AG04450 (cell line): Measurements from ENCODE around the gene PHEX. TPM values are rescaled to one million over a fixed set of nuclear protein-coding genes. Genes with fewer than 3 reads are reported as not detected.

Source experiments
- CTCF ChIA-PET: fragments of 300-600, 350-600 bp; formaldehyde crosslinking; extraction: SDS; loops from one replicate; lab custom pipeline; 2022; ENCODE audit warnings: antibody characterized with exemption, inconsistent platforms; lab: Charles Lee
- POLR2A ChIA-PET: fragments of 350-600 bp; formaldehyde crosslinking; extraction: SDS; loops from one replicate; lab custom pipeline; 2021; ENCODE audit warnings: antibody characterized with exemption, inconsistent platforms; lab: Yijun Ruan, JAX
- DNase-seq: peaks from one replicate; pipeline ENCODE4 v3.0.0-alpha.2; 2011; ENCODE audit warnings: low read depth, low spot score
- H3K27ac ChIP-seq: one replicate; pipeline ENCODE4 v1.5.1; 2012; ENCODE audit warnings: low read depth, low read length, control low read depth
- H3K27me3 ChIP-seq: one replicate; pipeline ENCODE4 v1.6.0; 2012; ENCODE audit warnings: low read length; ENCODE audit not compliant: control insufficient read depth, insufficient read depth
- H3K4me3 ChIP-seq: 2 replicates; pipeline ENCODE4 v1.5.1; 2011; ENCODE audit warnings: mild to moderate bottlenecking, low read depth, low read length, control low read depth
- H3K9me3 ChIP-seq: 2 replicates; pipeline ENCODE4 v1.5.1; 2012; ENCODE audit warnings: low read length; ENCODE audit not compliant: control insufficient read depth, insufficient read depth
- CTCF ChIP-seq: IDR thresholded peaks from 2 replicates; pipeline ENCODE4 v1.5.1; 2011; ENCODE audit warnings: low read depth, low read length, control low read depth, inconsistent platforms
- polyA plus RNA-seq: library from polyadenylated mRNA; depleted of rRNA; stranded (reverse); fragments of >200 nt; gene quantifications from 2 replicates; pipeline ENCODE4 v1.2.3, GENCODE V29; 2011

The PHEX gene
- polyA plus RNA-seq, 1 experiment, result 0.40 TPM

GRCh38 chrX:22037225-22037624 is 5.1 kb downstream of the PHEX start:
- no peak for DNase-seq
- CTCF ChIA-PET, result no interaction called here

GRCh38 chrX:22037911-22038537 is 5.9 kb downstream of the PHEX start:
- no peak for TF ChIP-seq CTCF
- Histone ChIP-seq H3K27me3 (no peaks in the 10 kb centered on the region), H3K9me3 (no peaks in the 10 kb centered on the region), H3K4me3 (no peak overlapping the region), H3K27ac (no peak overlapping the region)
- no peak for DNase-seq
- CTCF ChIA-PET, result no interaction called here
- POLR2A ChIA-PET, result no interaction called here

More at GRCh38 chrX:22037225-22037624, 5.1 kb downstream of the PHEX start:
- H3K9me3 ChIP-seq, result no peaks in the 10 kb centered on the region
- TF ChIP-seq CTCF, result no peak
- no peak overlapping the region for H3K27ac ChIP-seq
- H3K27me3 ChIP-seq, result no peaks in the 10 kb centered on the region
- H3K4me3 ChIP-seq, result no peak overlapping the region
- POLR2A ChIA-PET, result no interaction called here

GRCh38 chrX:22039541-22039940 is 7.4 kb downstream of the PHEX start:
- Histone ChIP-seq H3K4me3 (no peak overlapping the region), H3K27ac (no peak overlapping the region), H3K9me3 (no peaks in the 10 kb centered on the region), H3K27me3 (no peaks in the 10 kb centered on the region)
- TF ChIP-seq CTCF, result no peak
- no peak for DNase-seq
- ChIA-PET POLR2A (no interaction called here), CTCF (no interaction called here)

GRCh38 chrX:22040184-22040583 is 8.1 kb downstream of the PHEX start:
- ChIA-PET CTCF (no interaction called here), POLR2A (no interaction called here)
- Histone ChIP-seq H3K4me3 (no peak overlapping the region), H3K27ac (no peak overlapping the region), H3K27me3 (no peaks in the 10 kb centered on the region), H3K9me3 (no peaks in the 10 kb centered on the region)
- TF ChIP-seq CTCF, result no peak
- no peak for DNase-seq

GRCh38 chrX:22041907-22042530 is 9.9 kb downstream of the PHEX start:
- ChIA-PET CTCF (interaction anchor here (0.5 kb wide), 1 partner anchor 78 kb away, joined by 3 read pairs; no protein-coding TSS in a partner anchor), POLR2A (no interaction called here)
- Histone ChIP-seq H3K27ac (no peak overlapping the region), H3K9me3 (no peaks in the 10 kb centered on the region), H3K4me3 (no peak overlapping the region), H3K27me3 (no peaks in the 10 kb centered on the region)
- no peak for DNase-seq
- no peak for TF ChIP-seq CTCF
